ENCODE data around the gene HBB.
"Not testable (repeated sequence)": the region's sequence is repeated elsewhere in the genome, so short reads cannot be mapped to it uniquely, and the experiment has no call there.

HBB gene

GRCh38 chr11:5248498-5248897 lies 21.6 kb upstream of the HBB start:
- intact Hi-C loops (cut with DNase I): not testable (repeated sequence)

GRCh38 chr11:5247472-5248192 lies 20.8 kb upstream of the HBB start:
- DNase-seq: no peak
- intact Hi-C loops (cut with DNase I): no loop called here

More at GRCh38 chr11:5248498-5248897, 21.6 kb upstream of the HBB start:
- DNase-seq: not testable (repeated sequence)

GRCh38 chr11:5246772-5247471 lies 20.1 kb upstream of the HBB start:
- DNase-seq: no peak

GRCh38 chr11:5245155-5245554 lies 18.3 kb upstream of the HBB start:
- intact Hi-C loops (cut with DNase I): no loop called here
- DNase-seq: no peak

More at GRCh38 chr11:5246772-5247471, 20.1 kb upstream of the HBB start:
- intact Hi-C loops (cut with DNase I): no loop called here

- no peak for DNase-seq
- intact Hi-C loops (cut with DNase I): no loop called here
Measured at GRCh38 chr11:5243816-5244180, 16.9 kb upstream of the HBB start.

GRCh38 chr11:5242933-5243815 lies 16.3 kb upstream of the HBB start:
- intact Hi-C loops (cut with DNase I): no loop called here
- no peak for DNase-seq

- no peak for DNase-seq
- intact Hi-C loops (cut with DNase I): no loop called here
Measured at GRCh38 chr11:5242208-5242607, 15.3 kb upstream of the HBB start.

- intact Hi-C loops (cut with DNase I): no loop called here
- DNase-seq: no peak
Measured at GRCh38 chr11:5241458-5241857, 14.6 kb upstream of the HBB start.

- DNase-seq: no peak
- intact Hi-C loops (cut with DNase I): no loop called here
Measured at GRCh38 chr11:5240458-5240857, 13.6 kb upstream of the HBB start.

- no peak for DNase-seq
- intact Hi-C loops (cut with DNase I): no loop called here
Measured at GRCh38 chr11:5240056-5240455, 13.2 kb upstream of the HBB start.

- intact Hi-C loops (cut with DNase I): no loop called here
- DNase-seq: no peak
Measured at GRCh38 chr11:5239046-5239445, 12.2 kb upstream of the HBB start.

- intact Hi-C loops (cut with DNase I): no loop called here
- no peak for DNase-seq
Measured at GRCh38 chr11:5238486-5238885, 11.6 kb upstream of the HBB start.

- no peak for DNase-seq
- intact Hi-C loops (cut with DNase I): no loop called here
Measured at GRCh38 chr11:5237420-5237819, 10.5 kb upstream of the HBB start.

- intact Hi-C loops (cut with DNase I): no loop called here
- DNase-seq: no peak
Measured at GRCh38 chr11:5235364-5236095, 8.7 kb upstream of the HBB start.

- intact Hi-C loops (cut with DNase I): no loop called here
- no peak for DNase-seq
Measured at GRCh38 chr11:5234381-5234834, 7.5 kb upstream of the HBB start, which contains the start of gene HBD. TSS of gene HBD (minus strand) at chr11:5234483. CDS start at chr11:5234433, 50 bp downstream.

- intact Hi-C loops (cut with DNase I): no loop called here
- no peak for DNase-seq
Measured at GRCh38 chr11:5233307-5233706, 6.4 kb upstream of the HBB start.

GRCh38 chr11:5232821-5233220 lies 6.0 kb upstream of the HBB start:
- intact Hi-C loops (cut with DNase I): no loop called here
- DNase-seq: no peak

GRCh38 chr11:5232176-5232575 lies 5.3 kb upstream of the HBB start:
- intact Hi-C loops (cut with DNase I): no loop called here
- DNase-seq: no peak

- no peak for DNase-seq
- intact Hi-C loops (cut with DNase I): no loop called here
Measured at GRCh38 chr11:5231111-5231510, 4.2 kb upstream of the HBB start.

- no peak for DNase-seq
- intact Hi-C loops (cut with DNase I): no loop called here
Measured at GRCh38 chr11:5230266-5230665, 3.4 kb upstream of the HBB start.
